ENCODE measurements around the gene PRLR. TPM values are rescaled to one million over a fixed set of nuclear protein-coding genes. Genes with fewer than 3 reads are reported as not detected.

The PRLR gene
- total and polyA plus RNA-seq, 2 of the 8 experiments (the other 6 are each of a cell fraction or from before 2014, with no cell fraction given): 0.53 to 2.5 TPM

DNA sequence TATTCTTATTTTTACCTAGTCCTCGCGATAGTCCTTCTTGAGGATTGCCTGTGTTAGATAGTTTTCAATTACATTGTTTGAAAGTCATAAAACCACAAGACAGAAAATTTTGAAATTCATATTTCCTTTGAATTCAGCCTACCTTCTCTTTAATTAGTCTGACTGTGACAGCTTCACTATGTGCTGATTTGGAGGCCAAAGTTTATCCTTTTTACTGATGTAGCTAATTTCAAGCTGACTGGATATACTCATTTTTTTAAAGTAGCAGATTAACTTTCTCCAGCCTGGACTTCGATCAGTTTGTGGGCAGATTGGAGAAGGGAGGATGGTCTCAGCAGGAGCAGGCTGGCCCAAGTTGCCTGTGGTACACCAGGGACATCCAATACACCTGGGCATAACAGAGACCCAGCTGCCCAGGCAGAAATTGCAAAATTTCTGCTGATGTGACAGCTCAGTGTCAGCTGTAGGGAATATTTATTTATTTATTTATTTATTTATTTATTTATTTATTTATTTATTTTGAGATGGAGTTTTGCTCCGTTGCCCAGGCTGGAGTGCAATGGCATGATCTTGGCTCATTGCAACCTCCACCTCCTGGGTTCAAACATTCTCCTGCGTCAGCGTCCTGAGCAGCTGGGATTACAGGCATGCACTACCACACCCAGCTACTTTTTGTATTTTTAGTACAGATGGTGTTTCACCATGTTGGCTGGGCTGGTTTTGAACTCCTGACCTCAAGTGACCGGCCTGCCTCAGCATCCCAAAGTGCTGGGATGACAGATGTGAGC lies 206.7 kb downstream of the PRLR start (continued):
- TF ChIP-seq BRCA1 (IDR thresholded peaks at IDR 0.05; ENCODE audit: low read depth, low read length) (no peak), FOSL1 (IDR thresholded peaks at IDR 0.05; ENCODE audit: insufficient read depth, low read depth, low read length) (no peak), CHD7 (IDR thresholded peaks at IDR 0.05; ENCODE audit: insufficient replicate concordance, low read length) (no peak), TEAD4 (IDR thresholded peaks at IDR 0.05; ENCODE audit: low read depth, low read length) (no peak)
